ENCODE results near the gene GGN. TPM values are rescaled to one million over a fixed set of nuclear protein-coding genes. Genes with fewer than 3 reads are reported as not detected.
A peak's percentile ranks its signal among the peaks of the same experiment; 100 is the strongest.

Gene GGN
- total and polyA plus RNA-seq, 9 of the 15 experiments (the other 6 are each of a cell fraction or from before 2014, with no cell fraction given) = 0.15 to 0.33 TPM; not detected in 7

- TF ChIP-seq ZNF592 (IDR thresholded peaks at IDR 0.05) = no peak
- TF ChIP-seq CAMTA2 (CRISPR knock-in tag; conservative IDR thresholded peaks at IDR 0.05) = no peak
- no peak for TF ChIP-seq RFX1 (IDR thresholded peaks at IDR 0.05)
- no peak for TF ChIP-seq ZFX (CRISPR knock-in tag; IDR thresholded peaks at IDR 0.05)
- no peak for TF ChIP-seq ARID3B (CRISPR knock-in tag; IDR thresholded peaks at IDR 0.05; ENCODE audit: borderline replicate concordance)
- TF ChIP-seq PTRF (tag; IDR thresholded peaks at IDR 0.05) = no peak
- no peak for TF ChIP-seq ATF4 (CRISPR knock-in tag; IDR thresholded peaks at IDR 0.05)
- no peak for TF ChIP-seq NR1H2 (CRISPR knock-in tag; IDR thresholded peaks at IDR 0.05)
- TF ChIP-seq FOXK2 (conservative IDR thresholded peaks at IDR 0.05 in 1 of 2, IDR thresholded peaks at IDR 0.05 in 1 of 2; ENCODE audit: low read depth in 2 of 2) = peak in 1 of 2 experiments; percentile 52; a peak in 3 of 4 replicates
- TF ChIP-seq ZNF609 (CRISPR knock-in tag; IDR thresholded peaks at IDR 0.05; ENCODE audit: borderline replicate concordance) = no peak
- peak; percentile 69; the same call in 1 of the 2 replicates for TF ChIP-seq ATF7 (IDR thresholded peaks at IDR 0.05)
- peak; percentile 28 for TF ChIP-seq NBN (IDR thresholded peaks at IDR 0.05; ENCODE audit: low read depth)
- TF ChIP-seq PHF21A (IDR thresholded peaks at IDR 0.05; ENCODE audit: borderline replicate concordance, low read depth) = no peak; the same call in 1 of the 2 replicates
- TF ChIP-seq POLR2AphosphoS2 (IDR thresholded peaks at IDR 0.05; ENCODE audit: low read length) = no peak
- TF ChIP-seq RBM17 (IDR thresholded peaks at IDR 0.05; ENCODE audit: borderline replicate concordance, low read depth, low read length) = no peak
- peak; percentile 39 for TF ChIP-seq SAP30 (IDR thresholded peaks at IDR 0.05; ENCODE audit: borderline replicate concordance, insufficient read depth, low read depth, low read length, poor library complexity, severe bottlenecking)
Observed at GRCh38 chr19:38335949-38336637, 51.7 kb downstream of the GGN start (continued).

Data from K562 (cell line).